ENCODE results near the gene SLC40A1. TPM values are rescaled to one million over a fixed set of nuclear protein-coding genes. Genes with fewer than 3 reads are reported as not detected.

The SLC40A1 gene
- total and polyA plus RNA-seq, 2 of the 8 experiments (the other 6 are each of a cell fraction or from before 2014, with no cell fraction given) = 0.03 TPM; not detected in 1

- Histone ChIP-seq H3K23me2 (ENCODE audit: low read depth, low read length) (no peaks in the 10 kb centered on the region), H3K14ac (ENCODE audit: insufficient read length) (no peak overlapping the region), H4K20me1 (replicated peaks in 1 of 2; ENCODE audit: control insufficient read depth in 1 of 2, insufficient read depth in 2 of 2, low read length in 2 of 2) (no peaks in the 10 kb centered on the region), H3K27ac (ENCODE audit: low read depth, low read length) (no peak overlapping the region), H3K9me3 (ENCODE audit: insufficient read depth in 2 of 2, low read depth in 1 of 2, low read length in 1 of 2) (no peaks in the 10 kb centered on the region), H3K56ac (replicated peaks; ENCODE audit: insufficient read length, low read depth, low read length) (no peak overlapping the region), H3K36me3 (ENCODE audit: control insufficient read depth in 2 of 4, insufficient read depth in 4 of 4, low read length in 3 of 4) (no peaks in the 10 kb centered on the region), H2BK5ac (ENCODE audit: low read depth, low read length) (no peak overlapping the region), H3K79me2 (ENCODE audit: control insufficient read depth in 1 of 2, insufficient read depth in 2 of 2, low read length in 2 of 2) (no peaks in the 10 kb centered on the region), H3K4me1 (replicated peaks in 1 of 4; ENCODE audit: control insufficient read depth in 3 of 4, insufficient read depth in 4 of 4, low read length in 3 of 4) (no peaks in the 10 kb centered on the region), H4K91ac (replicated peaks; ENCODE audit: insufficient read length, low read length) (no peak overlapping the region), H2BK120ac (replicated peaks; ENCODE audit: low read depth, low read length) (no peak overlapping the region), H3K4ac (replicated peaks; ENCODE audit: insufficient read length, low read depth, low read length) (no peak overlapping the region), H2BK15ac (ENCODE audit: low read length) (no peak overlapping the region), H3K27me3 (replicated peaks in 1 of 4; ENCODE audit: control insufficient read depth in 3 of 4, extremely low read depth in 1 of 4, insufficient read depth in 3 of 4, low read length in 3 of 4) (no peaks in the 10 kb centered on the region), H3K4me2 (ENCODE audit: insufficient read depth in 1 of 2, low read depth in 2 of 2, low read length in 2 of 2) (no peak overlapping the region), H2BK12ac (ENCODE audit: low read depth, low read length) (no peak overlapping the region), H2BK20ac (ENCODE audit: low read length) (no peak overlapping the region), H4K5ac (ENCODE audit: insufficient read length, low read depth, low read length) (no peak overlapping the region), H4K8ac (ENCODE audit: extremely low read depth, insufficient read depth, low read length) (no peak overlapping the region), H2AFZ (ENCODE audit: low read length) (no peak overlapping the region), H3K79me1 (ENCODE audit: low read depth, low read length) (no peaks in the 10 kb centered on the region), H3K9ac (replicated peaks in 1 of 4; ENCODE audit: extremely low read depth in 1 of 4, low read depth in 3 of 4, low read length in 3 of 4) (no peak overlapping the region), H3K23ac (ENCODE audit: insufficient read length) (no peak overlapping the region), H2AK5ac (ENCODE audit: low read depth, low read length) (no peak overlapping the region), H3K4me3 (ENCODE audit: extremely low read depth in 1 of 4, insufficient read depth in 2 of 4, low read depth in 3 of 4, low read length in 4 of 4) (no peak overlapping the region), H3K18ac (ENCODE audit: extremely low read depth, low read length) (no peak overlapping the region)
- ChIA-PET POLR2A (ENCODE audit: partially characterized antibody) (no interaction called here), CTCF (ENCODE audit: partially characterized antibody) (interaction anchor here (1.3 kb wide), 1 partner anchor 11 kb away, joined by 3 read pairs; no protein-coding TSS in a partner anchor)
- FAIRE-seq = no peak
- DNase-seq (ENCODE audit: low read depth in 1 of 2, low spot score in 2 of 2) = no peak
- 94% methylated on average over 2 of the region's 2 CpGs; no CpG with 5 or more reads in 1 of the 2 experiments for WGBS, 2 experiments (ENCODE audit: extremely low coverage in 1 of 2, insufficient coverage in 1 of 2, insufficient read length in 1 of 2, insufficient replicate concordance in 2 of 2, low coverage in 1 of 2, low lambda C conversion rate in 2 of 2, missing lambda C conversion rate in 1 of 2)
- TF ChIP-seq PHF8 (conservative IDR thresholded peaks at IDR 0.05; ENCODE audit: low read depth, low read length) = no peak
- no peak for TF ChIP-seq USF2 (IDR thresholded peaks at IDR 0.05; ENCODE audit: low read length)
- no peak for TF ChIP-seq CHD2 (IDR thresholded peaks at IDR 0.05; ENCODE audit: low read length)
- no peak for TF ChIP-seq RXRA (IDR thresholded peaks at IDR 0.05; ENCODE audit: insufficient read depth, low read depth, low read length)
- no peak for TF ChIP-seq CEBPB (IDR thresholded peaks at IDR 0.05; ENCODE audit: low read depth, low read length)
- TF ChIP-seq BCL11A (IDR thresholded peaks at IDR 0.05; ENCODE audit: low read depth in 2 of 2, low read length in 2 of 2) = no peak
- no peak for TF ChIP-seq SUZ12 (IDR thresholded peaks at IDR 0.05; ENCODE audit: low read length)
- no peak for TF ChIP-seq CREB1 (IDR thresholded peaks at IDR 0.05)
- no peak for TF ChIP-seq SIRT6 (IDR thresholded peaks at IDR 0.05; ENCODE audit: low read length)
- no peak for TF ChIP-seq SP1 (IDR thresholded peaks at IDR 0.05; ENCODE audit: low read depth, low read length)
- TF ChIP-seq RFX5 (IDR thresholded peaks at IDR 0.05; ENCODE audit: borderline replicate concordance, low read depth, low read length) = no peak
- TF ChIP-seq, protein P1, sequence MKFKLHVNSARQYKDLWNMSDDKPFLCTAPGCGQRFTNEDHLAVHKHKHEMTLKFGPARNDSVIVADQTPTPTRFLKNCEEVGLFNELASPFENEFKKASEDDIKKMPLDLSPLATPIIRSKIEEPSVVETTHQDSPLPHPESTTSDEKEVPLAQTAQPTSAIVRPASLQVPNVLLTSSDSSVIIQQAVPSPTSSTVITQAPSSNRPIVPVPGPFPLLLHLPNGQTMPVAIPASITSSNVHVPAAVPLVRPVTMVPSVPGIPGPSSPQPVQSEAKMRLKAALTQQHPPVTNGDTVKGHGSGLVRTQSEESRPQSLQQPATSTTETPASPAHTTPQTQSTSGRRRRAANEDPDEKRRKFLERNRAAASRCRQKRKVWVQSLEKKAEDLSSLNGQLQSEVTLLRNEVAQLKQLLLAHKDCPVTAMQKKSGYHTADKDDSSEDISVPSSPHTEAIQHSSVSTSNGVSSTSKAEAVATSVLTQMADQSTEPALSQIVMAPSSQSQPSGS (IDR thresholded peaks at IDR 0.05; ENCODE audit: low read length) = no peak
- no peak for TF ChIP-seq TAF7 (optimal IDR thresholded peaks at IDR 0.05; ENCODE audit: borderline replicate concordance, low read depth, low read length)
Observed at GRCh38 chr2:189526241-189526640, 54.3 kb downstream of the SLC40A1 start.

Data from H1 (cell line).